CD4-positive, CD25-positive, alpha-beta regulatory T cell (primary cell): Measurements from ENCODE around the gene ACTN4. TPM values are rescaled to one million over a fixed set of nuclear protein-coding genes. Genes with fewer than 3 reads are reported as not detected.

Experiments
- ATAC-seq, 2 donors: fragments of 150-1000 bp; cut with Tn5 transposase; one replicate each; pipeline ENCODE4 v1.10.0; 2021; ENCODE audit warnings: low read depth in 2 of 2, moderate number of reproducible peaks in 2 of 2, moderate library complexity in 1 of 2
- DNase-seq, 3 donors: peaks; one replicate each; pipeline versions ENCODE4 v3.0.0 to v3.0.0-alpha.2; 2012 to 2022; ENCODE audit warnings: mixed read lengths in 1 of 3
- H3K27ac ChIP-seq: one replicate; pipeline ENCODE4 v1.7.0; 2013; ENCODE audit warnings: mild to moderate bottlenecking, low read length; ENCODE audit not compliant: insufficient read depth, poor library complexity, severe bottlenecking
- H3K27me3 ChIP-seq: one replicate; pipeline ENCODE4 v1.7.0; 2013; ENCODE audit warnings: low read length; ENCODE audit not compliant: control insufficient read depth, insufficient read depth
- H3K36me3 ChIP-seq: one replicate; pipeline ENCODE4 v1.7.0; 2013; ENCODE audit warnings: mild to moderate bottlenecking, low read length, moderate library complexity; ENCODE audit not compliant: control insufficient read depth, insufficient read depth
- H3K4me1 ChIP-seq: 2 replicates; pipeline ENCODE4 v1.7.0; 2013; ENCODE audit warnings: mild to moderate bottlenecking, low read length; ENCODE audit not compliant: insufficient read depth, control insufficient read depth, poor library complexity, severe bottlenecking
- H3K4me3 ChIP-seq: one replicate; pipeline ENCODE4 v1.7.0; 2013; ENCODE audit warnings: low read depth, mild to moderate bottlenecking, low read length, moderate library complexity
- H3K9me3 ChIP-seq, 2 experiments: 1 replicate in 1 of 2; 2 replicates in 1 of 2; pipeline ENCODE4 v1.7.0; 2013; ENCODE audit warnings: low read length in 2 of 2, mild to moderate bottlenecking in 1 of 2, moderate library complexity in 1 of 2; ENCODE audit not compliant: control insufficient read depth in 2 of 2
- H3K27ac Mint-ChIP-seq, 3 donors: one replicate each; pipeline ENCODE4 v1.8.0; 2020 to 2022; ENCODE audit warnings: mild to moderate bottlenecking in 3 of 3, mixed read lengths in 3 of 3, moderate library complexity in 2 of 3
- H3K27me3 Mint-ChIP-seq: one replicate; pipeline ENCODE4 v1.8.0; 2022; ENCODE audit warnings: mild to moderate bottlenecking, mixed read lengths
- H3K36me3 Mint-ChIP-seq: one replicate; pipeline ENCODE4 v1.8.0; 2020; ENCODE audit warnings: mixed read lengths
- H3K4me1 Mint-ChIP-seq, 4 donors: one replicate each; pipeline ENCODE4 v1.8.0; 2020 to 2022; ENCODE audit warnings: mixed read lengths in 4 of 4, mild to moderate bottlenecking in 1 of 4
- H3K4me3 Mint-ChIP-seq, 4 donors: one replicate each; pipeline ENCODE4 v1.8.0; 2020 to 2022; ENCODE audit warnings: mild to moderate bottlenecking in 4 of 4, mixed read lengths in 4 of 4, moderate library complexity in 3 of 4
- H3K9me3 Mint-ChIP-seq, 7 donors: one replicate each; pipeline ENCODE4 v1.8.0; 2020 to 2022; ENCODE audit warnings: mixed read lengths in 7 of 7, mild to moderate bottlenecking in 3 of 7, moderate library complexity in 2 of 7
- polyA plus RNA-seq, 4 donors: library from polyadenylated mRNA; unstranded; fragments of 300-500 nt; fragmentation: Illumina TruSeq; gene quantifications; one replicate each; pipeline ENCODE4 v1.2.3, GENCODE V29; 2021
- total RNA-seq: library from RNA; stranded (reverse); gene quantifications from one replicate; pipeline ENCODE4 v1.2.3, GENCODE V29; 2022

ACTN4 gene
- total and polyA plus RNA-seq, 5 donors from 2014 or later, result 11.2 to 323 (median 20.2) TPM

DNA sequence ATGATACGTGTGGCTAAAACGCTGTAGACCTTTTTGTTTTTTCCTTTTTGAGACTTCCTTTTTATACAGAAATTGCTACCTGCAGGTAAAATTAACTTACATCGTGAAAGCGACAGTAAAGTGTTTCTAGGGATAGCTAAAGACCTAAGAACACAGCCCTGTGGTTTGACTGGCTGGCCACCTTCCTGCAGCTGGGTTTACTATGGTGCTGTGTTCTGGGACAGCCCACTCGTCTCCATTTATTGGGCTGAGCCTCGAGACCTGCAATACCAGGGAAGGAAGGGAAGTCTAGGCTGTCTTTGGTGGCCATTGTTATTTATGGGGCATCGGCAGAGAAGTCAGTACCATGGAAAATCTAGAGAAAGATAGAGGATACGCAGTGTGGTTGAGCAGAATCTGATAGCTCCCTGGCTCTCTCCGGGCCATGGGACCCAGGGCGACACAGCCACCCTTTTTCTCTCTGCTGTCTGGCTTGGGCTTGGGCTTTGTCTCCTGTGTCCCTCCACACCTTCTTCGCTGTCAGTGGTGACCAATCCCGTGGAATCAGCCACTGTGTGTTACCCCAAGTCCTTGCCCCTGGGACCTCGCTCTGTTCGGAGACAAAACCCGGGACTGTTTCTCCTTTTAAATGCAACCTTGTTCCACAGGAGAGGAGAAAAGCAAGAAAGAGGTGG, 30.9 kb downstream of the ACTN4 start:
- H3K27me3 Mint-ChIP-seq, result no peaks in the 10 kb centered on the region
- H3K27ac Mint-ChIP-seq, result peak overlapping the region in 2 of 3 donors; percentile 76 to 89
- ATAC-seq (no peak), DNase-seq (peak in 1 of 3 donors; percentile 20)
- peak overlapping the region; percentile 56 for H3K27ac ChIP-seq
- H3K4me1 Mint-ChIP-seq, result peaks cover 13 to 94% (median 73%) of the 10 kb centered on the region in 4 donors
- peak overlapping the region; percentile 53 for H3K4me3 ChIP-seq
- no peaks in the 10 kb centered on the region for H3K36me3 ChIP-seq
- no peaks in the 10 kb centered on the region for H3K27me3 ChIP-seq
- H3K9me3 ChIP-seq, result no peaks in the 10 kb centered on the region
- H3K36me3 Mint-ChIP-seq, result peaks cover 21% of the 10 kb centered on the region
- peak overlapping the region; percentile 46 to 81 (median 60) for H3K4me3 Mint-ChIP-seq
- no peaks in the 10 kb centered on the region for H3K9me3 Mint-ChIP-seq
- peaks cover 96% of the 10 kb centered on the region for H3K4me1 ChIP-seq

- Histone ChIP-seq H3K27ac (no peak overlapping the region), H3K9me3 (no peaks in the 10 kb centered on the region), H3K4me3 (no peak overlapping the region), H3K27me3 (no peaks in the 10 kb centered on the region), H3K36me3 (no peaks in the 10 kb centered on the region), H3K4me1 (peaks cover 100% of the 10 kb centered on the region)
- Mint-ChIP-seq H3K9me3 (no peaks in the 10 kb centered on the region), H3K36me3 (peaks cover 20% of the 10 kb centered on the region), H3K27me3 (no peaks in the 10 kb centered on the region), H3K4me3 (peak overlapping the region in 3 of 4 donors; percentile 22 to 81 (median 50)), H3K4me1 (peaks cover 13 to 98% (median 78%) of the 10 kb centered on the region in 4 donors), H3K27ac (peak overlapping the region in 2 of 3 donors; percentile 76 to 94)
- ATAC-seq (no peak), DNase-seq (no peak)
Measured at GRCh38 chr19:38678891-38679494, 31.5 kb downstream of the ACTN4 start.

GRCh38 chr19:38679839-38680238, 32.4 kb downstream of the ACTN4 start:
- ATAC-seq, result no peak
- Mint-ChIP-seq H3K4me3 (peak overlapping the region; percentile 7 to 90 (median 42)), H3K9me3 (no peaks in the 10 kb centered on the region), H3K27me3 (no peaks in the 10 kb centered on the region), H3K36me3 (peaks cover 18% of the 10 kb centered on the region), H3K4me1 (peaks cover 11 to 98% (median 80%) of the 10 kb centered on the region in 4 donors), H3K27ac (peak overlapping the region; percentile 57 to 94 (median 92))
- Histone ChIP-seq H3K36me3 (no peaks in the 10 kb centered on the region), H3K9me3 (no peaks in the 10 kb centered on the region), H3K4me3 (no peak overlapping the region), H3K27ac (peak overlapping the region; percentile 81), H3K4me1 (peaks cover 100% of the 10 kb centered on the region), H3K27me3 (no peaks in the 10 kb centered on the region)
- no peak for DNase-seq

DNA sequence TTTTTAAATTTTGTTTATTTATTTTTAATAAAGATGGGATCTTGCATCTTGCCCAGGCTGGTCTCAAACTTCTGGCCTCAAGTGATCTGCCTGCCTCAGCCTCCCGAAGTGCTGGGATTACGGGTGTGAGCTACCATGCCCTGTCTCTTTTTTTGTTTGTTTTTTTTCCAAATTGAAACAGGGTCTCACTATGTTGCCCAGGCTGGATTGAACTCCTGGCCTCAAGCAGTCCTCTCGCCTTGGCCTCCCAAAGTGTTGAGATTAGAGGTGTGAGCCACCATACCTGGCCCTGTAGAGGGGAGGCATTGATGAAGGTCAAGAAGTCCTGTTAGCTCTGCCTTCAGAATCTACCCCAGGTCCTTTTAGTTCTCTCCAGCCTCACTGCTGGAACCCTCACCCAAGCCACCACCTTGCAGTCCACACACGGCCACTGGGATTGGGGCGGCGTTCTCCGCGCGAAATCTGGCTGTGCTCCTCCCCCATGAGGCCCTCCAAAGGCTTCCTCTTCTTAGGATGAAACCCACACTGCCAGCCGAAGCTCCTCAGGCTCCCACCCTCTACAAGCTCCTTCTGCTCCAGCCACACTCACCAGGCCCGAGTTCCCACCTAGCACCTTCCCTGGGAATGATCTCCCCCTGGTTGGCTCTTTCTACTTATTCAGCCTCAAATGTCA, 34.9 kb downstream of the ACTN4 start:
- no peaks in the 10 kb centered on the region for H3K9me3 Mint-ChIP-seq
- no peaks in the 10 kb centered on the region for H3K27me3 Mint-ChIP-seq
- Histone ChIP-seq H3K27ac (peak overlapping the region; percentile 83), H3K4me3 (no peak overlapping the region), H3K9me3 (no peaks in the 10 kb centered on the region), H3K4me1 (peaks cover 99% of the 10 kb centered on the region), H3K36me3 (no peaks in the 10 kb centered on the region), H3K27me3 (no peaks in the 10 kb centered on the region)
- no peak for DNase-seq
- peak overlapping the region; percentile 81 to 94 (median 91) for H3K27ac Mint-ChIP-seq
- H3K4me1 Mint-ChIP-seq, result peaks cover 9 to 97% (median 72%) of the 10 kb centered on the region in 4 donors
- ATAC-seq, result no peak
- H3K36me3 Mint-ChIP-seq, result peaks cover 14% of the 10 kb centered on the region
- H3K4me3 Mint-ChIP-seq, result peak overlapping the region in 2 of 4 donors; percentile 57 to 90

DNA sequence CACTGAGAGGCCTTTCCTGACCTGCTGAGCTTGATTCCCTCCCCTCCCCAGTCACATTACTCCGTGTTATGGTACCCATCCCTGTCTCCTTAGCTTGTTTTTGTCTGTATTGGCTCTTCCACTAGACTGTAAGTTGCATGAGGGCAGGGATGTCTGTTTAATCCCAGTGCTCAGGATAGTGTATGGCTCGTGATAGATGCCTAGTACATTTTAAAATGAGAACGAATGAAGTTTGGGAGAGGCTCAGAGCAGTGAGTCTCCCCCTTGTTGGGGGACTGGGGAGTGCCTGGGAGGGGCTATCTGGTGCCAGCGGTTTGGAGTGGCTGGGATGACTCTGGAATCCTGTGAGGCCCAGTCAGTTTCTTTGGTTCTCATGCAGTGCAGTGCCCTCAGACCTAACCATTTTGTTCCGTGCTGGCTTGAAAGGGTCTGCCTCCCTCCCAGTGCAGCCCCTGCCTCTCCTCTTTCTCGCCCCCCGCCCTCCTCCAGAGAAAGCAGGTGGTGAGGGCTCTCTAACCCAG, 35.5 kb downstream of the ACTN4 start:
- DNase-seq (no peak), ATAC-seq (no peak)
- peak overlapping the region; percentile 83 for H3K27ac ChIP-seq
- Mint-ChIP-seq H3K27ac (peak overlapping the region; percentile 81 to 94 (median 91)), H3K4me1 (peaks cover 8 to 97% (median 72%) of the 10 kb centered on the region in 4 donors), H3K9me3 (no peaks in the 10 kb centered on the region), H3K4me3 (peak overlapping the region in 2 of 4 donors; percentile 57 to 90), H3K36me3 (peaks cover 12% of the 10 kb centered on the region), H3K27me3 (no peaks in the 10 kb centered on the region)
- peaks cover 93% of the 10 kb centered on the region for H3K4me1 ChIP-seq
- no peaks in the 10 kb centered on the region for H3K36me3 ChIP-seq
- no peaks in the 10 kb centered on the region for H3K27me3 ChIP-seq
- no peak overlapping the region for H3K4me3 ChIP-seq
- no peaks in the 10 kb centered on the region for H3K9me3 ChIP-seq

GRCh38 chr19:38683393-38684077, 36.1 kb downstream of the ACTN4 start:
- Mint-ChIP-seq H3K9me3 (no peaks in the 10 kb centered on the region), H3K4me3 (peak overlapping the region in 3 of 4 donors; percentile 33 to 90 (median 64)), H3K27ac (peak overlapping the region; percentile 81 to 94 (median 91)), H3K27me3 (no peaks in the 10 kb centered on the region), H3K36me3 (peaks cover 8% of the 10 kb centered on the region), H3K4me1 (peaks cover 8 to 93% (median 67%) of the 10 kb centered on the region in 4 donors)
- peak overlapping the region; percentile 7 for H3K4me3 ChIP-seq
- no peaks in the 10 kb centered on the region for H3K9me3 ChIP-seq
- H3K27me3 ChIP-seq, result no peaks in the 10 kb centered on the region
- ATAC-seq, result peak; percentile 60 to 63
- peaks cover 87% of the 10 kb centered on the region for H3K4me1 ChIP-seq
- H3K36me3 ChIP-seq, result no peaks in the 10 kb centered on the region
- DNase-seq, result peak in 2 of 3 donors; percentile 50 to 64
- H3K27ac ChIP-seq, result peak overlapping the region; percentile 83
